Mesodermal cell (in vitro differentiated cells): ENCODE measurements around the gene GCAT. TPM values are rescaled to one million over a fixed set of nuclear protein-coding genes. Genes with fewer than 3 reads are reported as not detected.

ENCODE experiments used
- H3K27ac ChIP-seq: 2 replicates; pipeline ENCODE4 v1.7.0; 2013; ENCODE audit warnings: mild to moderate bottlenecking, low read depth, low read length, moderate library complexity; ENCODE audit not compliant: severe bottlenecking
- H3K36me3 ChIP-seq: 2 replicates; pipeline ENCODE4 v1.7.1; 2013; ENCODE audit warnings: mild to moderate bottlenecking, low read length, moderate library complexity; ENCODE audit not compliant: control insufficient read depth, insufficient read depth
- H3K4me1 ChIP-seq: one replicate; pipeline ENCODE4 v1.7.1; 2013; ENCODE audit warnings: mild to moderate bottlenecking, low read length; ENCODE audit not compliant: insufficient read depth, control insufficient read depth, poor library complexity, severe bottlenecking
- H3K4me3 ChIP-seq: 2 replicates; pipeline ENCODE4 v1.7.0; 2013; ENCODE audit warnings: low read length, control low read depth, mild to moderate bottlenecking; ENCODE audit not compliant: insufficient read depth, poor library complexity, severe bottlenecking; ENCODE audit errors: extremely low read depth
- H3K9me3 ChIP-seq: 2 replicates; pipeline ENCODE4 v1.7.1; 2013; ENCODE audit warnings: mild to moderate bottlenecking, low read length, moderate library complexity; ENCODE audit not compliant: control insufficient read depth
- WGBS, 2 experiments: methylation state at CpG; one replicate each; pipeline ENCODE4 v1.1.5; 2013; ENCODE audit warnings: missing lambda C conversion rate in 2 of 2; ENCODE audit not compliant: insufficient coverage in 2 of 2; 5-methylcytosine and 5-hydroxymethylcytosine counted together
- polyA plus RNA-seq, 2 experiments: library from polyadenylated mRNA; stranded (reverse); fragments of 50-300 nt; gene quantifications; one replicate each; pipeline ENCODE4 v1.2.3, GENCODE V29; 2013

Gene GCAT
- 20.2 TPM for polyA plus RNA-seq (2013, experiment 1 of 2)
- 15.1 TPM for polyA plus RNA-seq (2013, experiment 2 of 2)

- Histone ChIP-seq H3K27ac (peak within 1 kb of the TSS; percentile 66), H3K4me1 (peaks cover 31% of the 10 kb centered on the region), H3K36me3 (no peaks in the 10 kb centered on the region), H3K9me3 (no peaks in the 10 kb centered on the region), H3K4me3 (peak within 1 kb of the TSS; percentile 65)
- WGBS, 2 experiments, result 0 to 1% methylated on average over 45 to 55 of the region's 73 CpGs
Measured at GRCh38 chr22:37807410-37808293, at the start of gene GCAT. Gene GCAT, plus strand, starts transcription at chr22:37807934. Its CDS starts 34 bp downstream, at chr22:37807968.

GRCh38 chr22:37758694-37759093 is 49.0 kb upstream of the GCAT start:
- no peak overlapping the region for H3K4me3 ChIP-seq
- H3K4me1 ChIP-seq, result no peaks in the 10 kb centered on the region
- 95 to 96% methylated on average over 10 of the region's 10 CpGs for WGBS, 2 experiments
- H3K9me3 ChIP-seq, result no peaks in the 10 kb centered on the region
- peaks cover 98% of the 10 kb centered on the region for H3K36me3 ChIP-seq
- H3K27ac ChIP-seq, result no peak overlapping the region

- H3K4me1 ChIP-seq, result no peaks in the 10 kb centered on the region
- 95 to 96% methylated on average over 11 of the region's 11 CpGs for WGBS, 2 experiments
- no peaks in the 10 kb centered on the region for H3K9me3 ChIP-seq
- peaks cover 96% of the 10 kb centered on the region for H3K36me3 ChIP-seq
- H3K27ac ChIP-seq, result no peak overlapping the region
- no peak overlapping the region for H3K4me3 ChIP-seq
Measured at GRCh38 chr22:37759281-37759680, 48.5 kb upstream of the GCAT start.

- Histone ChIP-seq H3K4me1 (no peaks in the 10 kb centered on the region), H3K27ac (no peak overlapping the region), H3K9me3 (no peaks in the 10 kb centered on the region), H3K4me3 (no peak overlapping the region), H3K36me3 (peaks cover 92% of the 10 kb centered on the region)
- WGBS, 2 experiments, result 83 to 88% methylated on average over 1 of the region's 3 CpGs
Measured at GRCh38 chr22:37760152-37760551, 47.6 kb upstream of the GCAT start.

- WGBS, 2 experiments, result 84 to 90% methylated on average over 8 to 10 of the region's 10 CpGs
- peaks cover 83% of the 10 kb centered on the region for H3K36me3 ChIP-seq
Measured at GRCh38 chr22:37762389-37762836, 45.3 kb upstream of the GCAT start.

GRCh38 chr22:37763012-37763411 is 44.7 kb upstream of the GCAT start:
- no peak overlapping the region for H3K4me3 ChIP-seq
- H3K36me3 ChIP-seq, result peaks cover 77% of the 10 kb centered on the region
- H3K4me1 ChIP-seq, result no peaks in the 10 kb centered on the region
- H3K27ac ChIP-seq, result no peak overlapping the region
- WGBS, 2 experiments, result 94 to 98% methylated on average over 9 of the region's 9 CpGs
- no peaks in the 10 kb centered on the region for H3K9me3 ChIP-seq

More at GRCh38 chr22:37762389-37762836, 45.3 kb upstream of the GCAT start:
- H3K4me3 ChIP-seq, result no peak overlapping the region
- no peak overlapping the region for H3K27ac ChIP-seq
- no peaks in the 10 kb centered on the region for H3K9me3 ChIP-seq
- no peaks in the 10 kb centered on the region for H3K4me1 ChIP-seq

GRCh38 chr22:37763652-37764051 is 44.1 kb upstream of the GCAT start:
- H3K27ac ChIP-seq, result no peak overlapping the region
- 95 to 97% methylated on average over 13 to 16 of the region's 16 CpGs for WGBS, 2 experiments
- no peaks in the 10 kb centered on the region for H3K9me3 ChIP-seq
- no peak overlapping the region for H3K4me3 ChIP-seq
- H3K36me3 ChIP-seq, result peaks cover 74% of the 10 kb centered on the region
- H3K4me1 ChIP-seq, result no peaks in the 10 kb centered on the region

GRCh38 chr22:37764622-37765021 is 43.1 kb upstream of the GCAT start:
- 92 to 93% methylated on average over 3 to 6 of the region's 6 CpGs for WGBS, 2 experiments
- Histone ChIP-seq H3K36me3 (peaks cover 74% of the 10 kb centered on the region), H3K9me3 (no peaks in the 10 kb centered on the region), H3K4me3 (no peak overlapping the region), H3K4me1 (no peaks in the 10 kb centered on the region), H3K27ac (no peak overlapping the region)

- H3K36me3 ChIP-seq, result peaks cover 72% of the 10 kb centered on the region
- no peak overlapping the region for H3K27ac ChIP-seq
- H3K4me3 ChIP-seq, result no peak overlapping the region
- 97 to 98% methylated on average over 11 to 13 of the region's 13 CpGs for WGBS, 2 experiments
- no peaks in the 10 kb centered on the region for H3K4me1 ChIP-seq
- no peaks in the 10 kb centered on the region for H3K9me3 ChIP-seq
Measured at GRCh38 chr22:37765498-37765897, 42.2 kb upstream of the GCAT start.

GRCh38 chr22:37765953-37766576 is 41.7 kb upstream of the GCAT start:
- 88 to 100% methylated on average over 4 of the region's 8 CpGs for WGBS, 2 experiments
- H3K4me1 ChIP-seq, result no peaks in the 10 kb centered on the region
- H3K4me3 ChIP-seq, result no peak overlapping the region
- H3K27ac ChIP-seq, result no peak overlapping the region
- no peaks in the 10 kb centered on the region for H3K9me3 ChIP-seq
- peaks cover 71% of the 10 kb centered on the region for H3K36me3 ChIP-seq
